Putamen (tissue), 1 donor: ENCODE results near the gene SH2D7.
"Not testable (repeated sequence)": the region's sequence is repeated elsewhere in the genome, so short reads cannot be mapped to it uniquely, and the experiment has no call there.

Source experiments
- DNase-seq: peaks from one replicate; pipeline ENCODE4 v3.0.0-alpha.2; 2016; ENCODE audit warnings: low spot score

SH2D7 gene

GRCh38 chr15:78142332-78142731 is 50.0 kb downstream of the SH2D7 start:
- no peak for DNase-seq

- no peak for DNase-seq
These were observed 54.2 kb downstream of the SH2D7 start for GRCh38 chr15:78146425-78147154.

DNA sequence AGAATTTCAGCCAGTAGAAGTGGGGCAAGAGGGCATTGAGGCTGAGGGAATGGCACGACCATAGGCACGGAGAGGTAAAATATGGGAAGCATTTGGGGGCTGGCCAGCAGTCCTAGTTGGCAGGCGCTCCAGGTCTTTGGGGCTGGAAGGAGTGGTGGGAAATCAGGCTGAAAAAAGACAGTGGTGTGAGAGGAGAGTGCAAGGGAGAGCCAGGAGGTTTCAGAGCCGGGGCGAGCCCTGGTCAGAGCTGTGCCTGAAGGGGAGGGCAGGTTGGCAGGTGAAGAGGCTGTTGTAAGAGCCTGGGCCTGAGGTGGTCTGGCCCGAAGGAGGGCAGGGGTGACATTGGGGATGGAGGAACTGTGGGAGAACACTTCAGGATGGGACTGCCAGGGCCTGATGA is 55.2 kb downstream of the SH2D7 start:
- no peak for DNase-seq

DNA sequence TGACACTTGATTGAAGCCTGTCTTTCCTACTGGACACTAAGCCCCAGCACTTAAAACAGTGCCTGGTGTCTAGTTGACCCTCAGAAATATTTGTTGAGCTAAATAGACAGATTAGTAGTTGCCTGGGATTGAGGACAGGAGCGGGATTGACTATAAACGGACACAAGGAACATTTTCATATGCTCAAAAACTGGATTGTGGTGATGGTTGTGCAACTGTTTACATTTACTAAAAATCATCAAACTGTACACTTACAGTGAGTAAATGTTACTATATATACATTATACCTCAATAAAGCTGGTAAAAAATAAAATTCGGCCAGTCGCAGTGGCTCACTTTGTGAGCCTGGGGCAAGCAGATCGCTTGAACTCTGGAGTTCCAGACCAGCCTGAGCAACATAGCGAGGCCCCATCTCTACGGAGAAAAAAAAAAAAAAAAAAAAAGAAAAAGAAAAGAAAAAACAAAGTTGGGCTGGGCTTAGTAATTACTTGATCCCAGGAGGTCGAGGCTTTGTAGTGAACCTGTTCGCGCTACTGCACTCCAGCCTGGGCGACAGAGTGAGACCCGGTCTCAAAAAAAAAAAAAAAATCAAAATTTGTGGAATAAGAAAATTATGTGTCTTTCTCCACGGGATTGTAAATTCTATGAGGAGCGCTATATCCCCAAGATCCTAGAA is 56.2 kb downstream of the SH2D7 start:
- DNase-seq = no peak

- peak; percentile 98 for DNase-seq
These were observed 56.9 kb downstream of the SH2D7 start, which contains the start of gene IDH3A for GRCh38 chr15:78149068-78149804. Gene IDH3A (plus strand): TSS chr15:78149362. CDS start chr15:78149404, 42 bp downstream.

DNA sequence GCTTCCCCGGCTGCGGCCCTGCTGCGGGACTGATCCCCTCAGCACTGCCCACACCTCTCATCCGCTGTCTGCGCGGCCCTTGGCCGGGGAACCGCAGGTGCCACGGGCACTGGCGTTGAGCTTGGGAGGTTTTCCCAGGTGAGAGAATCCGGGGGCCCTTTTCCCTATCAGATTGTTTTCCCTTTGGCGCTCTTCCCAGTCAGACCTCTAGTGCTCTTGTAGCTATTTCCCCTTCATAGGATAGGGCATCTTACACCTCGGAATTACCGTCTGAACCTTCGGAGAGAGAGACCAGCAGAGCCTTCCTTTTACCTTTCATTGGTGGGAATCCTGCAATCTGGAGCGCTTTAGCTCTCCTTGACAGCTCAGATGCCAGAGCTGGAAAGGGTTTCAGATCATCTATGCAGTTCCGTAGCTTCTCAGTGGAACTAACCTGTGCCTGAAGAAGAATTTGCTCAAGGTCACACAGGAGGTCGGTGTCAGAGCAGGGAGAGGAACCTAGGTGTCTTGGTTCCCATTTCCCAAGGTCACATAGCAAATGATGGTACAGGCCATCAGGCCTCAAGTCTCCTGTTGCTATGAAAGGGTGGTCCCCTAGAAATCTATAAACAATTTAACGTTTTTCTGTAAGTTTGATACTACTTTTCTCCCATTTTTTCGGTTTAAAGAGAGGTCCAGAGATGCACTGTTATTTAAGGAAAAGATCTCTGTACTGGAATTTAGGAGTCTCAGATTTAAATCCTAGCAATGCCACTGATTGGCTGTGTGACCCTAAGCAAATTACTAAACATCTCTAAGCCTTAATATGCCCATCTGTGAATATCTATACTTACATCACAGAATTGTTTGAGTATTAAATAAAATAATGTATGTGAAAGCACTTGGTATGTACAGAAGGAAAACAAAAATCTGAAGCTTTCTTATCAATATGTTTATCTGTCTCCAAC is 57.7 kb downstream of the SH2D7 start:
- peak; percentile 33 for DNase-seq

DNA sequence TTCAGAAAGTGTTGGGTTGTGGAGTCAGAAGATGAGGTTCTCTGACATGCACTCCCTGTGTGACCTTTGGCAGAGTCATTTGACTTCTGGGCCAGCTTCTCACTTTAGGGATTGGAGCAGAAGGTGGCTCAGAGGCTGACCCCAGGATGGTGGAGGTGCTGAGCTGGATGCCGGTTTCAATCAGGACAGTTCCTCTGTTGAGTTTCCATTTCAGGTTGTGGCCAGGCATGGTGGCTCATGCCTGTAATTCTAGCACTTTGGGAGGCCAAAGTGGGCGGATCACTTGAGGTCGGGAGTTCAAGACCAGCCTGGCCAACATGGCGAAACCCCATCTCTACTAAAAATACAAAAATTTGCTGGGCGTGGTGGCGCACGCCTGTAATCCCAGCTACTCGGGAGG is 58.7 kb downstream of the SH2D7 start:
- DNase-seq = not testable (repeated sequence)
